Adipocyte (in vitro differentiated cells): ENCODE results near the gene WDR12.
"Not testable (repeated sequence)": the region's sequence is repeated elsewhere in the genome, so short reads cannot be mapped to it uniquely, and the experiment has no call there.

Experiments
- DNase-seq: peaks from one replicate; pipeline ENCODE4 v3.0.0-alpha.2; 2015; ENCODE audit warnings: low read depth
- H3K27me3 ChIP-seq: replicated peaks from 2 replicates; pipeline ENCODE4 v1.7.0; 2013; ENCODE audit warnings: mild to moderate bottlenecking, low read length, moderate library complexity; ENCODE audit not compliant: control insufficient read depth, insufficient read depth
- H3K36me3 ChIP-seq: 2 replicates; pipeline ENCODE4 v1.7.0; 2013; ENCODE audit warnings: low read length, mild to moderate bottlenecking, moderate library complexity; ENCODE audit not compliant: control insufficient read depth, insufficient read depth, severe bottlenecking
- H3K4me1 ChIP-seq: 2 replicates; pipeline ENCODE4 v1.7.0; 2013; ENCODE audit warnings: mild to moderate bottlenecking, low read length, moderate library complexity; ENCODE audit not compliant: control insufficient read depth, insufficient read depth
- H3K4me3 ChIP-seq: 2 replicates; pipeline ENCODE4 v1.7.0; 2013; ENCODE audit warnings: mild to moderate bottlenecking, low read length, moderate library complexity
- H3K9ac ChIP-seq: 2 replicates; pipeline ENCODE4 v1.7.0; 2013; ENCODE audit warnings: mild to moderate bottlenecking, low read length, moderate library complexity
- H3K9me3 ChIP-seq: 2 replicates; pipeline ENCODE4 v1.7.0; 2013; ENCODE audit warnings: mild to moderate bottlenecking, low read length, moderate library complexity; ENCODE audit not compliant: control insufficient read depth

WDR12 gene

GRCh38 chr2:202911512-202912341, at the start of gene WDR12, which contains the start of gene CARF:
WDR12 (minus strand) TSS chr2:202911673; CDS start chr2:202911476, 197 bp downstream.
CARF (plus strand) TSS chr2:202912275; CDS start chr2:202941903, 29,628 bp downstream.
- H3K27me3 ChIP-seq, result no peaks in the 10 kb centered on the region
- H3K9me3 ChIP-seq, result no peaks in the 10 kb centered on the region
- peak within 1 kb of the TSS; percentile 92 for H3K4me3 ChIP-seq
- peak within 1 kb of the TSS; percentile 97 for H3K9ac ChIP-seq
- H3K4me1 ChIP-seq, result peaks cover 20% of the 10 kb centered on the region
- peaks cover 7% of the 10 kb centered on the region for H3K36me3 ChIP-seq
- DNase-seq, result peak; percentile 98

- no peaks in the 10 kb centered on the region for H3K27me3 ChIP-seq
- no peak overlapping the region for H3K4me3 ChIP-seq
- H3K36me3 ChIP-seq, result peaks cover 12% of the 10 kb centered on the region
- no peaks in the 10 kb centered on the region for H3K4me1 ChIP-seq
- no peaks in the 10 kb centered on the region for H3K9me3 ChIP-seq
- H3K9ac ChIP-seq, result no peak overlapping the region
- DNase-seq, result no peak
These were observed 49.1 kb upstream of the WDR12 start for GRCh38 chr2:202960524-202960923.

GRCh38 chr2:202950592-202950991, 39.1 kb upstream of the WDR12 start:
- Histone ChIP-seq H3K27me3 (no peaks in the 10 kb centered on the region), H3K36me3 (peaks cover 11% of the 10 kb centered on the region), H3K9me3 (peaks cover 10% of the 10 kb centered on the region), H3K4me1 (no peaks in the 10 kb centered on the region), H3K9ac (no peak overlapping the region), H3K4me3 (no peak overlapping the region)
- no peak for DNase-seq

GRCh38 chr2:202949333-202949732, 37.9 kb upstream of the WDR12 start:
- Histone ChIP-seq H3K36me3 (peaks cover 18% of the 10 kb centered on the region), H3K9me3 (peaks cover 10% of the 10 kb centered on the region)
- H3K27me3 ChIP-seq, H3K4me1 ChIP-seq, H3K9ac ChIP-seq, H3K4me3 ChIP-seq, DNase-seq: not testable (repeated sequence)

- H3K4me1 ChIP-seq, result peaks cover 3% of the 10 kb centered on the region
- no peak overlapping the region for H3K4me3 ChIP-seq
- no peak overlapping the region for H3K9ac ChIP-seq
- H3K36me3 ChIP-seq, result peaks cover 18% of the 10 kb centered on the region
- H3K9me3 ChIP-seq, result peaks cover 10% of the 10 kb centered on the region
- no peaks in the 10 kb centered on the region for H3K27me3 ChIP-seq
- no peak for DNase-seq
These were observed 34.0 kb upstream of the WDR12 start for GRCh38 chr2:202945497-202945896.

GRCh38 chr2:202944816-202945215, 33.3 kb upstream of the WDR12 start:
- peaks cover 10% of the 10 kb centered on the region for H3K9me3 ChIP-seq
- H3K4me1 ChIP-seq, result peaks cover 3% of the 10 kb centered on the region
- peaks cover 18% of the 10 kb centered on the region for H3K36me3 ChIP-seq
- H3K27me3 ChIP-seq, result no peaks in the 10 kb centered on the region
- H3K9ac ChIP-seq, result no peak overlapping the region
- peak; percentile 22 for DNase-seq
- H3K4me3 ChIP-seq, result no peak overlapping the region

- peaks cover 18% of the 10 kb centered on the region for H3K36me3 ChIP-seq
- no peak overlapping the region for H3K4me3 ChIP-seq
- peak; percentile 36 for DNase-seq
- H3K27me3 ChIP-seq, result no peaks in the 10 kb centered on the region
- peaks cover 3% of the 10 kb centered on the region for H3K4me1 ChIP-seq
- no peak overlapping the region for H3K9ac ChIP-seq
- peaks cover 10% of the 10 kb centered on the region for H3K9me3 ChIP-seq
These were observed 32.9 kb upstream of the WDR12 start for GRCh38 chr2:202944408-202944807.

- H3K36me3 ChIP-seq, result peaks cover 18% of the 10 kb centered on the region
- peaks cover 4% of the 10 kb centered on the region for H3K9me3 ChIP-seq
- no peaks in the 10 kb centered on the region for H3K27me3 ChIP-seq
- no peak overlapping the region for H3K9ac ChIP-seq
- peak; percentile 4 for DNase-seq
- H3K4me3 ChIP-seq, result no peak overlapping the region
- peaks cover 3% of the 10 kb centered on the region for H3K4me1 ChIP-seq
These were observed 30.3 kb upstream of the WDR12 start for GRCh38 chr2:202941771-202942170.

- peaks cover 8% of the 10 kb centered on the region for H3K36me3 ChIP-seq
- no peak overlapping the region for H3K9ac ChIP-seq
- no peaks in the 10 kb centered on the region for H3K27me3 ChIP-seq
- no peak overlapping the region for H3K4me3 ChIP-seq
- DNase-seq, result no peak
- H3K4me1 ChIP-seq, result peaks cover 7% of the 10 kb centered on the region
- H3K9me3 ChIP-seq, result peaks cover 4% of the 10 kb centered on the region
These were observed 27.5 kb upstream of the WDR12 start for GRCh38 chr2:202938960-202939359.

GRCh38 chr2:202934456-202934855, 23.0 kb upstream of the WDR12 start:
- Histone ChIP-seq H3K4me1 (peaks cover 28% of the 10 kb centered on the region), H3K27me3 (no peaks in the 10 kb centered on the region), H3K4me3 (no peak overlapping the region), H3K36me3 (no peaks in the 10 kb centered on the region), H3K9ac (no peak overlapping the region), H3K9me3 (peaks cover 4% of the 10 kb centered on the region)
- DNase-seq, result no peak

- DNase-seq, result no peak
- Histone ChIP-seq H3K4me3 (no peak overlapping the region), H3K36me3 (no peaks in the 10 kb centered on the region), H3K9me3 (peaks cover 3% of the 10 kb centered on the region), H3K9ac (no peak overlapping the region), H3K27me3 (no peaks in the 10 kb centered on the region), H3K4me1 (peaks cover 28% of the 10 kb centered on the region)
These were observed 22.5 kb upstream of the WDR12 start for GRCh38 chr2:202933958-202934357.
